ENCODE results near the gene COCH.

COCH gene

DNA sequence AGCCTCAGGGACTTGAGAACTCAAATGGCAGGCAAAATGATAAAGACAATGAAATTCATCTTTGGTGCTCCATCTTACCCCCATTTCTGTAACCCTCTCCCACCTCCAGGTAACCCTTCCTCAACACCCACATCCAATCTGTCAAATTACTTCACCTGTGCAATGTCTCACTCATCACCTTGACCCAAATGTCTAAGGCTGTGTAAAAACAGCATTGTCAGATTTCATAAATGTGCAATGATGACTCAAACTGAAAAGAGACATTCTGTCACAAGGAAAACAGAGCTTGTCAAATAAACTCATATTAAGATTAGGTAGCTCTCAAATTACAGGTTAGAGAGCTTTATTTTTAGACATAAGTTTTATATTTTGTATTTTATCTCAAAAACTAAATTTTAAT, 19.9 kb upstream of the COCH start:
- H3K9me3 ChIP-seq (ENCODE audit: control insufficient read depth, low read depth, low read length): no peaks in the 10 kb centered on the region
- no peak overlapping the region for H3K27ac ChIP-seq (ENCODE audit: low read length)
- H3K9ac ChIP-seq (ENCODE audit: low read length): no peak overlapping the region
- H3K27me3 ChIP-seq (ENCODE audit: control insufficient read depth, insufficient read depth, low read length): no peaks in the 10 kb centered on the region
- H3K4me3 ChIP-seq (ENCODE audit: low read length): no peak overlapping the region
- no peaks in the 10 kb centered on the region for H3K36me3 ChIP-seq (ENCODE audit: control insufficient read depth, low read depth, low read length)
- no peaks in the 10 kb centered on the region for H3K4me1 ChIP-seq (ENCODE audit: control insufficient read depth, low read depth, low read length)

DNA sequence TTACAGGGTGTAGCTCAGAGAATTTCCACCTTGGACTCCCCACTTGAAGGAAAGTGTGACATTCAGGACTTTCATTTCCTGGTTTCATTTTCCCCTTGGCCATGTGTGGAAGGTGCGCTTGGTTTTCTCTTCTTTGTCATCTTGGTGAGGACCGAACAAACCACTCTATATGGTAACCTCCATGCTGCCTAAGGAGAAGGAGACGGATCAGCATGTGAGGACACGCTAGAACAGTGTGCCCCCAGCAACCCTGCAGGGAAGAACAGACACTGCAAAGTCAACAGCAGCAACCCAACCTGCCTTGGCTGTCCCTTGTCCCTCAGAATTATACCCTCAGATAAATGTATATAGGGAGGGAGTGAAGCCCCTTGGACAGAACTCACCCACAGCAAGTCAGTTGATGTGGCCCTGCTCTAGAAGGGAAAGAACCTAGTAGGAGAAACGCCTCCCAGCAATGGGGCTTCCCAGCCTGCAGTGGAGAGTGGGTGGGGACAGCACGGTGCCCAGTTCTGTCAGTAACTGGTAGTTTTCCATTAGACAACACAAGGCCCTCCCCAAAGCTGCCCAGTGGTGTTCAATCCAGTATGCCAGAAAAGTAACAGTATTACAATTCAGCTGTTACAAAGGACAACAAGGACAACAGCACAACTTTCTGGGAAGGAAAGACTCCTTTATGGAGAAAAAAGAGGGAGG, 18.9 kb upstream of the COCH start:
- Histone ChIP-seq H3K9me3 (ENCODE audit: control insufficient read depth, low read depth, low read length) (no peaks in the 10 kb centered on the region), H3K27ac (ENCODE audit: low read length) (no peak overlapping the region), H3K36me3 (ENCODE audit: control insufficient read depth, low read depth, low read length) (no peaks in the 10 kb centered on the region), H3K27me3 (ENCODE audit: control insufficient read depth, insufficient read depth, low read length) (no peaks in the 10 kb centered on the region), H3K9ac (ENCODE audit: low read length) (no peak overlapping the region), H3K4me3 (ENCODE audit: low read length) (no peak overlapping the region), H3K4me1 (ENCODE audit: control insufficient read depth, low read depth, low read length) (no peaks in the 10 kb centered on the region)

DNA sequence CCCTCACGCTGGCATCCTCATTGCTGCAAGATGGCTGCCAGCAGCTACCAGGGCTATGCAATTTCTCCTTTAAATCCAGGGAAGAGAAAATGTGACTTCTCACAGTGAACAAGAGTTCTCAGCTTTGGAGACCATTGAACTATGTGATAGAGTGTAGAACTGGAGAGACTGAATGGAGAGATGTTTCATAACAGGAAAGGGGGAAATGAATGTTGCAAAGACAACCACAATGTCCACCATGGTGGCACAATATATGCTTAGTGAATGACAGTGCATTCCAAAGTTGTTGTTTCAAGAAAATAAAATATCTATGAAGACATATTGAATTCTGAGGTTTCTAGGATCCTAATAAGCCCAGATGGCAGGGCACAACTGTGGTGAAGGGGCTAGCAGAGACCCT, 13.2 kb upstream of the COCH start:
- Histone ChIP-seq H3K9me3 (ENCODE audit: control insufficient read depth, low read depth, low read length) (no peaks in the 10 kb centered on the region), H3K9ac (ENCODE audit: low read length) (no peak overlapping the region), H3K4me1 (ENCODE audit: control insufficient read depth, low read depth, low read length) (no peaks in the 10 kb centered on the region), H3K4me3 (ENCODE audit: low read length) (no peak overlapping the region), H3K36me3 (ENCODE audit: control insufficient read depth, low read depth, low read length) (no peaks in the 10 kb centered on the region), H3K27ac (ENCODE audit: low read length) (no peak overlapping the region), H3K27me3 (ENCODE audit: control insufficient read depth, insufficient read depth, low read length) (no peaks in the 10 kb centered on the region)

DNA sequence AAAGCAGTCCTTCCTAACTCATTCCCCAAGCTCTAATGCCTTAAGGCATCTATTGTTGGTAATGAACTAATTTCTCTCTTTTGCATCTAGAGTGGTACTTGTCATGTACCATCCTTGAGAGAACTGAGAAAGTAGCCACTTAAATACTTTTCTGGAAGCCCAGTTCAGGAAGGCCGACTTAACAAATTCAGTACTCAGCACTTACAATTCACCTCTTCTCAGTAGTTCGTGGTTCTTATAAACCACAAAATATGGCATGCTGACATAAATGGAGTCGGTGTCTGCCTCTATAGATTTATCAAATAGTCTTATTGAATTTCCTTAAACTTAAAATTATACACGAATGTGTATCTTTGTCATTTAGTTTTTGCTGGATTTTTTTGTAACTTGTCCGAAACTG, 9.4 kb upstream of the COCH start:
- Histone ChIP-seq H3K9me3 (ENCODE audit: control insufficient read depth, low read depth, low read length) (no peaks in the 10 kb centered on the region), H3K27me3 (ENCODE audit: control insufficient read depth, insufficient read depth, low read length) (no peaks in the 10 kb centered on the region), H3K4me3 (ENCODE audit: low read length) (no peak overlapping the region), H3K36me3 (ENCODE audit: control insufficient read depth, low read depth, low read length) (no peaks in the 10 kb centered on the region), H3K27ac (ENCODE audit: low read length) (no peak overlapping the region), H3K4me1 (ENCODE audit: control insufficient read depth, low read depth, low read length) (no peaks in the 10 kb centered on the region), H3K9ac (ENCODE audit: low read length) (no peak overlapping the region)

DNA sequence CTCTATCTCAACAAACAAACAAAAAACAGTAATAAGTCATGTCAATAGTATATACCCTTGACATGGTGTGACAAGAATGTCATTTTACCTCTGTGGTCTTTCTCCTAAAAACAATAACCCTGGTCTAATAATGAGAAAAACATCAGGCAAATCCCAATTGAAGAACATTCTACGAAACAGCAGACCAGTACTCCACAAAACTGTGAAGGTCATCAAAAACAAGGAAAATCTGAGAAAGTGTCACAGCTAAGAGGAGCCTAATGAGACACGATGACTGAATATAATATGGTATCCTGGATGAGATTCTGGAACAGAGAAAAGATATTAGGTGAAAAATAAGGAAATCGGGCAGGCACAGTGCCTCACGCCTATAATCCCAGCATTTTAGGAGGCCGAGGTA, 5.6 kb upstream of the COCH start:
- Histone ChIP-seq H3K36me3 (ENCODE audit: control insufficient read depth, low read depth, low read length) (no peaks in the 10 kb centered on the region), H3K4me3 (ENCODE audit: low read length) (no peak overlapping the region), H3K9ac (ENCODE audit: low read length) (no peak overlapping the region), H3K4me1 (ENCODE audit: control insufficient read depth, low read depth, low read length) (peaks cover 19% of the 10 kb centered on the region), H3K27me3 (ENCODE audit: control insufficient read depth, insufficient read depth, low read length) (peaks cover 16% of the 10 kb centered on the region), H3K27ac (ENCODE audit: low read length) (no peak overlapping the region), H3K9me3 (ENCODE audit: control insufficient read depth, low read depth, low read length) (no peaks in the 10 kb centered on the region)

DNA sequence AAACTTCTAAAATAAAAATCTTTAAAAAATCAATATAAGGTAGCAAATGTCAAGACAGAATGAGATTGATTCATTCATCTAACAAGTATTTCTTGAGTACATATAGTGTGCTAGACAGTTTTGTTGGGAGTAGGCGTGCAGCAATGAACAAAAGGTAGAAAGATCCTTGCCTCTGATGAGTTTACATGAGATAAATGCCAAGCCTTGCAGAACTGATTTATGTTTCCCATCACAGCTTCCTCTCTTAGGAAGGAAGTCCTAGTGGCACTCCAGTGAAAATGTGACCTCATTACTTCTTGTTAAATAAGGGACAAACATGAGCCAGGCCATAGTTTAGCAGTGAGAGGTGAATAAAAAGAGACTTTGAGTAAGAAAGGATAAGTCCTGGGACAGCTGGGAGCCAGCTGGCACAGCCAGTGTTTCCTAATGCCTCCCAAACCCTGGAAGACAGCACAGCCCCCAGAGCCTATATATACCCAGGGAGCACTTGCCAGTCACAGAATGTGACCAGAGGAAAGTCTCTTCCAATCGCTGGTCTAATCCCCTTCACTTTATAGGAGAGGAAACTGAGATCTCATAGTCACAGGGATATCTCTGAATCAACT, 4.7 kb upstream of the COCH start:
- Histone ChIP-seq H3K27me3 (ENCODE audit: control insufficient read depth, insufficient read depth, low read length) (peaks cover 25% of the 10 kb centered on the region), H3K9me3 (ENCODE audit: control insufficient read depth, low read depth, low read length) (no peaks in the 10 kb centered on the region), H3K4me1 (ENCODE audit: control insufficient read depth, low read depth, low read length) (peaks cover 22% of the 10 kb centered on the region), H3K4me3 (ENCODE audit: low read length) (no peak overlapping the region), H3K9ac (ENCODE audit: low read length) (no peak overlapping the region), H3K36me3 (ENCODE audit: control insufficient read depth, low read depth, low read length) (no peaks in the 10 kb centered on the region), H3K27ac (ENCODE audit: low read length) (no peak overlapping the region)

DNA sequence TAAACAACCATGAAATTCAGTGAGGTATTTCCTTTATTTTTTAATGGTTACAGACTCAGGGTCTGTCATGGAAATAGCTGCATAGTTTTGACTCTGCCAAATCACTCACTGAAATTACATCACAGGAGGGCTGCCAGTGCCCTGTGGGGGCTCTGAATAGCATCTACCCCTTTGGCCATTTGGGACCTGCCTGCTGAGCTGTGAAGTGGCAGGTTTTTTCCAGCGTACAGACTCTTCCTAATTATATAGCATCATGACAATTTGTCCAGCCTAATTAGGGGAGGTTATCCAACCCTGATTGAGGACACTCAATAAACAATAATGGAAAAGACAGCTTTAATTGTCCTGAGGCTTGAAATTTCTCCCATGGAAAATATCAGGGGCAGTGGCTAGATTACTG, 1.8 kb upstream of the COCH start:
- Histone ChIP-seq H3K27ac (ENCODE audit: low read length) (no peak overlapping the region), H3K36me3 (ENCODE audit: control insufficient read depth, low read depth, low read length) (no peaks in the 10 kb centered on the region), H3K27me3 (ENCODE audit: control insufficient read depth, insufficient read depth, low read length) (peaks cover 49% of the 10 kb centered on the region), H3K9ac (ENCODE audit: low read length) (no peak overlapping the region), H3K9me3 (ENCODE audit: control insufficient read depth, low read depth, low read length) (no peaks in the 10 kb centered on the region), H3K4me1 (ENCODE audit: control insufficient read depth, low read depth, low read length) (peaks cover 22% of the 10 kb centered on the region), H3K4me3 (ENCODE audit: low read length) (no peak overlapping the region)

DNA sequence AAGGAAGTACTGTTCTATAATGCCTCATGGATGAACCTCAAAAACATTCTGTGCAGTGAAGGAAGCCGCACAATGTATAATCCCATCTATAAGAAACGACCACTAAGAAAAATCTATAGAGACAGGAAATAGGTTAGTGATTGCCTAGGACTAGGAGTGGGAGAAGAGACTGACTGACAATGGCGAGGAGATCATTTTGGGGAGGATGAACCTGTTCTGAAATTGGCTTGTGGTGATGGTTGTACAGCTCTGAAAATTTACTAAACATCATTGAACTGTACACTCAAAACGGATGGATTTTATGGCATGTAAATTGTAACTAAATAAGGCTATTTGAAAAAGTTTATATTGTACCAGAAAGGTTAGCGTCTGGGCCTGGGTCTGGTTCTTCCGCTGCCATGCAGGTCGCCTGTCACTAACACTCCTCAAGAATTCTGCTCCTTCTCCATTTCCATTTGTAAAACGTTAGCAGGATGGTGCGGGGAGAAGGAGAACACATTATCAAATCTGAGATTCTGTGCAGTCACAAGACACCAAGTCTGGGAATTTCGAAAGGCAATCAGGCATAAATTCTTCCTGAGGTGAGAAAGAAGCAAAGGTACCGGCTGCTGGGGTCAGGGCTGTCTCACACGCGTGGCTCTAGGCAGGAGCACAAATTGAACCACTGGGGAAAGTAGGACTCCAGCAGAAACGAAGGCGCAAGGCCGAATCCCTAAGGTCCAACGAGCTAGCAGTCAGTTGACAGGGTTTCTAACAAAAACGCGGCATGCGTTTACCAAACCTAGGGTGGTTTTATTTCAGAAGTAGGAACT, 845 bp upstream of the COCH start:
- Histone ChIP-seq H3K4me3 (ENCODE audit: low read length) (peak overlapping the region; percentile 52), H3K9ac (ENCODE audit: low read length) (peak overlapping the region; percentile 28), H3K9me3 (ENCODE audit: control insufficient read depth, low read depth, low read length) (no peaks in the 10 kb centered on the region), H3K4me1 (ENCODE audit: control insufficient read depth, low read depth, low read length) (peaks cover 22% of the 10 kb centered on the region), H3K27me3 (ENCODE audit: control insufficient read depth, insufficient read depth, low read length) (peaks cover 49% of the 10 kb centered on the region), H3K36me3 (ENCODE audit: control insufficient read depth, low read depth, low read length) (no peaks in the 10 kb centered on the region), H3K27ac (ENCODE audit: low read length) (no peak overlapping the region)

DNA sequence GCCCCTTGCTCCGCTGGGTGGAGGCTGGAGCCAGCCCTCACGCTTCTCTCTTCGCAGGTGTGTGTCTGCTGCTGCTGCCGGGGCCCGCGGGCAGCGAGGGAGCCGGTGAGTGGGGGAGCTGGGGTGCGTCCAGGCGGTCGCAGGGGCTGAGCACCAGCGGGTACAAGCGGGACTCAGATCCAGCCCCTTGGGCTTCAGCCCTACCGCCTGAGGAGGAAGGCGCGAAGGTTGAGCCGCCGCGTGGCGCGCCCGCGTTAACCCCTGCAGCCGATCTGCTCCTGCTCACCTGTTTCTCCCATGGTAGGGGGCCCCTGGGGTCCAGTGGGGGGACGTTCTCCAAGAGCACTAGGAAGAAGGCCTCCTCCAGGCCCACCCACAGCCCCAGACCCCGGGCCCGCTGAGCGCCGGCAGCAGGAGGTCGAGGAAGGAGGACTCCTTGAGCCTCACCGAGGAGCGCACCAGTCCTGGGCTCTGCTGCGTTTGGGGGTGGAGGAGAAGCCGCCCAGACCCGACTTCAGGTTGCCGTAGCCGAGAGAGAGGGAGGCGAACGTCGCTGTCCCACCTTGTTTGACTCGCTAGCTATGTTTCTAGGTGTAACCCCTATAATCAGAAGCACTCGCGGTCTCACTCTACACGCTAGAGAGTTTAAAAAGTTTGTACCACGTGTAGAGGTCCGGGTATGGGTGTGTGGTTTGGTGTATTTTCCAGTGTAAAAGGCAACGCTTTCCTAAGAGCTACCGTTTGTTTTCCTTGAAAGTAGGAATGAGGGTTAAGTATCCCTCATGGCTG, 834 bp downstream of the COCH start:
- H3K9ac ChIP-seq (ENCODE audit: low read length): peak overlapping the region; percentile 24

DNA sequence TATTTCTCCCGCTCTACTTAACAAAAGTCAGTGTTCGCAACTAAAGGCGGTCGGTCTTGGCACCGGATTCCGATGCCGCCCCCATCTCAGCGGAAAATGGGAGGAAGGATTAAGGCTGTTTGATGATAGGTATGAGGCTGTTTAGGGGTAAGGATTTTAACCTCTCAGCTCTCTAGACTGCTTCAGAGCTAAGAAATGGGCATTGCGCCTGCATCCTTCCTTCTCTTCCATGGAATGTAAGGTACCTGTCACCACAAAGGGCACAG, 1.4 kb downstream of the COCH start:
- Histone ChIP-seq H3K9ac (ENCODE audit: low read length) (peak overlapping the region; percentile 24), H3K4me3 (ENCODE audit: low read length) (peak overlapping the region; percentile 52), H3K27me3 (ENCODE audit: control insufficient read depth, insufficient read depth, low read length) (peaks cover 49% of the 10 kb centered on the region), H3K36me3 (ENCODE audit: control insufficient read depth, low read depth, low read length) (no peaks in the 10 kb centered on the region), H3K9me3 (ENCODE audit: control insufficient read depth, low read depth, low read length) (no peaks in the 10 kb centered on the region), H3K27ac (ENCODE audit: low read length) (no peak overlapping the region), H3K4me1 (ENCODE audit: control insufficient read depth, low read depth, low read length) (peaks cover 20% of the 10 kb centered on the region)

More for the DNA sequence above, 834 bp downstream of the COCH start:
- Histone ChIP-seq H3K4me3 (ENCODE audit: low read length) (peak overlapping the region; percentile 52), H3K27ac (ENCODE audit: low read length) (no peak overlapping the region), H3K4me1 (ENCODE audit: control insufficient read depth, low read depth, low read length) (peaks cover 22% of the 10 kb centered on the region), H3K36me3 (ENCODE audit: control insufficient read depth, low read depth, low read length) (no peaks in the 10 kb centered on the region), H3K27me3 (ENCODE audit: control insufficient read depth, insufficient read depth, low read length) (peaks cover 49% of the 10 kb centered on the region), H3K9me3 (ENCODE audit: control insufficient read depth, low read depth, low read length) (no peaks in the 10 kb centered on the region)

DNA sequence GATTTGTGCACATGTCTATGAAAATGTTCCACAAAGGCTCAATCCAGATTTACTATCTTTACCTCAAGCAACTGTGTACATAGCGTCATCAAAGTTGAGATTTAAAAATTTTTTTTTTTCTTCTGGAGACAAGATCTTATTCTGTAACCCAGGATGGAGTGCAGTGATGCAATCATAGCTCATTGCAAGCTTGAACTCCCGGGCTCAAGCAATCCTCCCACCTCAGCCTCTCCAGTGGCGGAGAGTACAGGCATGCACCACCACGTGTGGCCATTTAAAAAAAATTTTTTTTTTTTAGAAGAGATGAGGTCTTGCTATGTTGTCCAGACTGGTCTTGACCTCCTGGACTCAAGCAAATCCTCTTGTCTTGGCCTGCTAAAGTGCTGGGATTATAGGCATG, 2.3 kb downstream of the COCH start:
- Histone ChIP-seq H3K4me3 (ENCODE audit: low read length) (no peak overlapping the region), H3K9ac (ENCODE audit: low read length) (no peak overlapping the region), H3K27me3 (ENCODE audit: control insufficient read depth, insufficient read depth, low read length) (peaks cover 49% of the 10 kb centered on the region), H3K4me1 (ENCODE audit: control insufficient read depth, low read depth, low read length) (peaks cover 15% of the 10 kb centered on the region), H3K36me3 (ENCODE audit: control insufficient read depth, low read depth, low read length) (no peaks in the 10 kb centered on the region), H3K27ac (ENCODE audit: low read length) (no peak overlapping the region), H3K9me3 (ENCODE audit: control insufficient read depth, low read depth, low read length) (no peaks in the 10 kb centered on the region)

All from iPS-18a (cell line).